KMS-11 (cell line): ENCODE data around the gene BRPF1.

ENCODE experiments used
- H2AFZ ChIP-seq: fragments of 200-600 bp; sonication (generic); 2 replicates; pipeline ENCODE4 v1.6.1; 2016; ENCODE audit warnings: antibody characterized with exemption, mixed run types, low read depth
- H3K27ac ChIP-seq: fragments of 200-600 bp; sonication (generic); 2 replicates; pipeline ENCODE4 v1.6.1; 2016; ENCODE audit warnings: mild to moderate bottlenecking, mixed run types
- H3K27me3 ChIP-seq: fragments of 200-600 bp; sonication (generic); 2 replicates; pipeline ENCODE4 v1.6.1; 2017; ENCODE audit warnings: mild to moderate bottlenecking, low read depth, mixed run types, moderate library complexity; ENCODE audit not compliant: insufficient read depth
- H3K36me3 ChIP-seq: fragments of 200-600 bp; sonication (generic); 2 replicates; pipeline ENCODE4 v1.6.1; 2017; ENCODE audit warnings: mild to moderate bottlenecking, mixed run types; ENCODE audit not compliant: insufficient read depth
- H3K4me1 ChIP-seq: fragments of 200-600 bp; sonication (generic); 2 replicates; pipeline ENCODE4 v1.6.1; 2016; ENCODE audit warnings: mild to moderate bottlenecking, low read depth, mixed run types; ENCODE audit not compliant: poor library complexity, severe bottlenecking
- H3K4me2 ChIP-seq: fragments of 200-600 bp; sonication (generic); 2 replicates; pipeline ENCODE4 v1.7.0; 2016; ENCODE audit warnings: mild to moderate bottlenecking, mixed run types
- H3K4me3 ChIP-seq: fragments of 200-600 bp; sonication (generic); IDR thresholded peaks from 2 replicates; pipeline ENCODE4 v1.6.1; 2017; ENCODE audit warnings: low read depth, low read length, mixed read lengths; ENCODE audit not compliant: insufficient read depth
- H3K79me2 ChIP-seq: fragments of 200-600 bp; sonication (generic); 2 replicates; pipeline ENCODE4 v1.6.1; 2016; ENCODE audit warnings: low read depth, mixed run types; ENCODE audit not compliant: insufficient read depth
- H3K9ac ChIP-seq: fragments of 200-600 bp; sonication (generic); 2 replicates; pipeline ENCODE4 v1.6.1; 2016; ENCODE audit warnings: mild to moderate bottlenecking, mixed run types
- H4K20me1 ChIP-seq: fragments of 200-600 bp; sonication (generic); 2 replicates; pipeline ENCODE4 v1.6.1; 2016; ENCODE audit warnings: mild to moderate bottlenecking, mixed run types; ENCODE audit not compliant: insufficient read depth
- TF ChIP-seq, protein P1 (sequence below): fragments of 200-600 bp; sonication (generic); conservative IDR thresholded peaks from 2 replicates; pipeline ENCODE4 v1.6.1; 2017; ENCODE audit warnings: low read depth, mild to moderate bottlenecking, antibody characterized with exemption, low read length, moderate library complexity, mixed read lengths

BRPF1 gene

DNA sequence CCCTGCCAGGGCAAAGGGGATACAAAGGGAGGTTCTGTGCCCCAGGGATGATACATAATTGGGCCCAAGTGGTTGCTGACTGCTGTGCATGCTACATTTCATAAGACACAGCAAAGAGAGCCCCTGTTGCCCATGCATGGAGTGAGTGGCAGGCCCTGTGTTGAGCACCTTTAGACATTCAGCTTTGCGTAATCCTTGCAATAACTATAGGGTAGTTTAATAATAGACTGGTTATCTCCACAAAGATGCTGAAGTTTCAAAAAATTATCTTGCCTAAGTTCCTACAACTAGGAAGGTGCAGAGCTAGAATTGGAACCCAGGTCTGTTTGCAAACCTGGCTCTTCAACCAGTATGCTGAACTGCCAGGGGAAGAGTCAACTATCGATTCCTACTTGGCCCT, 16.5 kb downstream of the BRPF1 start:
- H3K9ac ChIP-seq: no peak overlapping the region
- H4K20me1 ChIP-seq: no peaks in the 10 kb centered on the region
- no peaks in the 10 kb centered on the region for H3K36me3 ChIP-seq
- H3K4me2 ChIP-seq: no peak overlapping the region
- H3K27me3 ChIP-seq: no peaks in the 10 kb centered on the region
- H3K4me3 ChIP-seq: no peak overlapping the region
- peaks cover 4% of the 10 kb centered on the region for H3K4me1 ChIP-seq
- no peaks in the 10 kb centered on the region for H3K79me2 ChIP-seq
- TF ChIP-seq, protein P1, sequence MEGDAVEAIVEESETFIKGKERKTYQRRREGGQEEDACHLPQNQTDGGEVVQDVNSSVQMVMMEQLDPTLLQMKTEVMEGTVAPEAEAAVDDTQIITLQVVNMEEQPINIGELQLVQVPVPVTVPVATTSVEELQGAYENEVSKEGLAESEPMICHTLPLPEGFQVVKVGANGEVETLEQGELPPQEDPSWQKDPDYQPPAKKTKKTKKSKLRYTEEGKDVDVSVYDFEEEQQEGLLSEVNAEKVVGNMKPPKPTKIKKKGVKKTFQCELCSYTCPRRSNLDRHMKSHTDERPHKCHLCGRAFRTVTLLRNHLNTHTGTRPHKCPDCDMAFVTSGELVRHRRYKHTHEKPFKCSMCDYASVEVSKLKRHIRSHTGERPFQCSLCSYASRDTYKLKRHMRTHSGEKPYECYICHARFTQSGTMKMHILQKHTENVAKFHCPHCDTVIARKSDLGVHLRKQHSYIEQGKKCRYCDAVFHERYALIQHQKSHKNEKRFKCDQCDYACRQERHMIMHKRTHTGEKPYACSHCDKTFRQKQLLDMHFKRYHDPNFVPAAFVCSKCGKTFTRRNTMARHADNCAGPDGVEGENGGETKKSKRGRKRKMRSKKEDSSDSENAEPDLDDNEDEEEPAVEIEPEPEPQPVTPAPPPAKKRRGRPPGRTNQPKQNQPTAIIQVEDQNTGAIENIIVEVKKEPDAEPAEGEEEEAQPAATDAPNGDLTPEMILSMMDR: no peak
- H3K27ac ChIP-seq: no peak overlapping the region
- no peak overlapping the region for H2AFZ ChIP-seq

DNA sequence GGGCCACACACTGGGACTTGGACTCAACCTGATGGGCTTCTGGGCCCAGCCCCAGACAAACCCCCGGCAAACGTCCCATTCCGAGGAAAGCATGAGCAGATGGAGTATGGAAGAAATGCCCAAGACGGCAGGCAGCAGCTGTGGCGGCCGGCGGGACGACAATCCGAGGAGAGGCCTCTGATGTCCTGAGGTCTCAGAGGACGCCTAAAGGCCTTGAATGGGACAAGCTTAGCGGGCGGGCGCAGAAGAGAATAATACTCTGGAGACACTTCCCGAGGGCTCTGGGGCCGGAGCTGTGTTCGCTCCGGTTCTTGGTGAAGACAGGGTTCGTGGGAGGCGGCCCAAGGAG, 17.7 kb downstream of the BRPF1 start:
- Histone ChIP-seq H3K4me3 (no peak overlapping the region), H3K79me2 (no peaks in the 10 kb centered on the region), H3K9ac (peak overlapping the region; percentile 28; the same call in 1 of the 2 replicates), H3K36me3 (no peaks in the 10 kb centered on the region), H2AFZ (peak overlapping the region; percentile 85; the same call in 1 of the 2 replicates), H3K4me1 (peaks cover 4% of the 10 kb centered on the region), H3K27ac (peak overlapping the region; percentile 27; the same call in 1 of the 2 replicates), H3K4me2 (peak overlapping the region; percentile 54), H3K27me3 (no peaks in the 10 kb centered on the region), H4K20me1 (no peaks in the 10 kb centered on the region)
- TF ChIP-seq, protein P1: no peak

DNA sequence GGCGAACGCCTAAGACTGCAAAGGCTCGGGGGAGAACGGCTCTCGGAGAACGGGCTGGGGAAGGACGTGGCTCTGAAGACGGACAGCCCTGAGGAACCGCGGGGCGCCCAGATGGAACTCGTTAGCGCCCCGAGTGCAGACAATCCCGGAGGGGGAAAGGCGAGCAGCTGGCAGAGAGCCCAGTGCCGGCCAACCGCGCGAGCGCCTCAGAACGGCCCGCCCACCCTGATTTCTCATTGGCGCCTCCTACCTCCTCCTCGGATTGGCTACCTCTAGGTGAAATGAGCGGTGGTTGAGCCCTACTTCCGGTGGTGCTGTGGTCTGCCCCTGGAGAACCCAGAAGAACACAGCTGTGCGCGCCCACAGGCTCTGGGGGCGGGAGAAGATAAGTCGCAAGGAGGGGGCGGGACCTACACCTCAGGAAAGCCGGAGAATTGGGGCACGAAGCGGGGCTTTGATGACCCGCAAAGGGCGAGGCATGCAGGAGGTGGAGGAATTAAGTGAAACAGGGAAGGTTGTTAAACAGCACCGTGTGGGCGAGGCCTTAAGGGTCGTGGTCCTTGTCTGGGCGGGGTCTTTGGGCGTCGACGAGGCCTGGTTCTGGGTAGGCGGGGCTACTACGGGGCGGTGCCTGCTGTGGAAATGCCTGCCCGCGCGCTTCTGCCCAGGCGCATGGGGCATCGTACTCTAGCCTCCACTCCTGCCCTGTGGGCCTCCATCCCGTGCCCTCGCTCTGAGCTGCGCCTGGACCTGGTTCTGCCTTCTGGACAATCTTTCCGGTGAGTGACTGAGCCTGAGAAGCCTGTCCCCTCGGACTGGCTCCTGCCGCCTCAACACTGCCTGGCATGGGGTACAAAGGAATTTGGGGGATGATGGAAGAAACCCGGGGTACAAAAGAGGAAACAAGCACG, 18.4 kb downstream of the BRPF1 start, which contains the start of gene OGG1:
Gene OGG1 (plus strand): TSS at position 308 of the 911 bp plus-strand sequence. CDS start 335 bp downstream, at position 643.
- H4K20me1 ChIP-seq: no peaks in the 10 kb centered on the region
- TF ChIP-seq, protein P1: no peak
- H3K36me3 ChIP-seq: no peaks in the 10 kb centered on the region
- H3K27me3 ChIP-seq: no peaks in the 10 kb centered on the region
- H3K4me3 ChIP-seq: peak within 1 kb of the TSS; percentile 72
- H3K27ac ChIP-seq: peak within 1 kb of the TSS; percentile 27; the same call in 1 of the 2 replicates
- peak within 1 kb of the TSS; percentile 28; the same call in 1 of the 2 replicates for H3K9ac ChIP-seq
- no peaks in the 10 kb centered on the region for H3K79me2 ChIP-seq
- peak within 1 kb of the TSS; percentile 78 for H3K4me2 ChIP-seq
- H2AFZ ChIP-seq: peak within 1 kb of the TSS; percentile 85
- peaks cover 4% of the 10 kb centered on the region for H3K4me1 ChIP-seq

DNA sequence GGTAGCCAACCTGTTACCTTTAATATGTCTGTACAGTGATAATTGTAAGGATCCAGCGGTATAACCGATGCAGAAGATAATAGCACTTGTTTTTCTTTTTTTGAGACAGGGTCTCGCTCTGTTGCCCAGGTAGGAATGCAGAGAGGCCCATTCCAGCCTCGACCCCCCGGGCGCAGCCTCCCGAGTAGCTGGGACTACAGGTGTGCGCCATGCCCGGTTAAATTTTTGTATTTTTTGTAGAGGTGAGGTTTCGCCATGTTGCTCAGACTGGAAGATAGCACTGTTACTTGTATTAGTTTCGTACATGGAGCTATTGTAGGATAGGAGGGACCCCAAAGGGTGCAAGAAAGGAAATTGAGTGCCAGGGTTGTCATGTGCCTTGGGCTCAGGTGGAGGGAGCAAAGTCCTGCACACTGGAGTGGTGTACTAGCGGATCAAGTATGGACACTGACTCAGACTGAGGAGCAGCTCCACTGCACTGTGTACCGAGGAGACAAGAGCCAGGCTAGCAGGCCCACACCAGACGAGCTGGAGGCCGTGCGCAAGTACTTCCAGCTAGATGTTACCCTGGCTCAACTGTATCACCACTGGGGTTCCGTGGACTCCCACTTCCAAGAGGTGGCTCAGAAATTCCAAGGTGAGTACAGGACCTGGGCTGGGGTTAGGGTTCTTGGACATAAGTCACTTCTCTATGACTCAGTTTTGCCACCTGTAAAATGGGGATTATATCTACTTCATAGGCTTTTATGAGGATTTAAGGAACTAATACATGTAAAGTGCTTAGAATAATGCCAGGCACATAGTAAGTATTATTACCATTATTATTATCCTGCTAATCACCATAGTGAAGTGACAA, 19.2 kb downstream of the BRPF1 start:
- Histone ChIP-seq H3K79me2 (no peaks in the 10 kb centered on the region), H4K20me1 (no peaks in the 10 kb centered on the region), H3K27ac (no peak overlapping the region), H2AFZ (peak overlapping the region; percentile 85), H3K4me2 (peak overlapping the region; percentile 78), H3K36me3 (no peaks in the 10 kb centered on the region), H3K4me3 (peak overlapping the region; percentile 72), H3K27me3 (no peaks in the 10 kb centered on the region), H3K4me1 (peaks cover 4% of the 10 kb centered on the region), H3K9ac (peak overlapping the region; percentile 24; the same call in 1 of the 2 replicates)
- TF ChIP-seq, protein P1: no peak
